ENCODE measurements around the gene CDH4.

DNA sequence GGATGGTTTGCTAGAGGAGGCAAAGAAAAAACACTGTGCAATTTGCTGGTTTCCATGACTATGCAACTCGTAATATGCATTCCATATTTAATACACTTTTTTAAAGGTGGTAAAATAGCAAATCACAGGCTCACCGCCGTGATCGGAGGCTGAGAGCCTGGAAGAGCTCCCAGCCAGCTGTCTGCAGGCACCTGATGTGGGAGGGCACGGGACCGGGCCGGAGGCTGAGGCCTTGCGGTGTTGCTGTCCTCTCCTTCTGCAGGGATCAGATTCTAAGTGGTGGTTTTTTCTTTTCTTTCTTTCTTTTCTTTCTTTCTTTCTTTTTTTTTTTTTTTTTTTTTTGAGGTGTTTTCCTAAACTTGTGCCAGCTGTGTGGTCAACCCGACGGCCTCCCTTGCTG is 282.3 kb downstream of the CDH4 start:
- TF ChIP-seq CREB1 (CRISPR knock-in tag; IDR thresholded peaks at IDR 0.05) (no peak), SMAD3 (CRISPR knock-in tag; IDR thresholded peaks at IDR 0.05; ENCODE audit: borderline replicate concordance) (no peak), HMGXB4 (CRISPR knock-in tag; IDR thresholded peaks at IDR 0.05) (no peak), TCF7 (CRISPR knock-in tag; IDR thresholded peaks at IDR 0.05; ENCODE audit: low read depth) (no peak)
- TF ChIP-seq, protein P1, sequence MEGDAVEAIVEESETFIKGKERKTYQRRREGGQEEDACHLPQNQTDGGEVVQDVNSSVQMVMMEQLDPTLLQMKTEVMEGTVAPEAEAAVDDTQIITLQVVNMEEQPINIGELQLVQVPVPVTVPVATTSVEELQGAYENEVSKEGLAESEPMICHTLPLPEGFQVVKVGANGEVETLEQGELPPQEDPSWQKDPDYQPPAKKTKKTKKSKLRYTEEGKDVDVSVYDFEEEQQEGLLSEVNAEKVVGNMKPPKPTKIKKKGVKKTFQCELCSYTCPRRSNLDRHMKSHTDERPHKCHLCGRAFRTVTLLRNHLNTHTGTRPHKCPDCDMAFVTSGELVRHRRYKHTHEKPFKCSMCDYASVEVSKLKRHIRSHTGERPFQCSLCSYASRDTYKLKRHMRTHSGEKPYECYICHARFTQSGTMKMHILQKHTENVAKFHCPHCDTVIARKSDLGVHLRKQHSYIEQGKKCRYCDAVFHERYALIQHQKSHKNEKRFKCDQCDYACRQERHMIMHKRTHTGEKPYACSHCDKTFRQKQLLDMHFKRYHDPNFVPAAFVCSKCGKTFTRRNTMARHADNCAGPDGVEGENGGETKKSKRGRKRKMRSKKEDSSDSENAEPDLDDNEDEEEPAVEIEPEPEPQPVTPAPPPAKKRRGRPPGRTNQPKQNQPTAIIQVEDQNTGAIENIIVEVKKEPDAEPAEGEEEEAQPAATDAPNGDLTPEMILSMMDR (IDR thresholded peaks at IDR 0.05): no peak
